HG02759 (cell line): Measurements from ENCODE around the gene PCDH20.
"Not testable (repeated sequence)": the region's sequence is repeated elsewhere in the genome, so short reads cannot be mapped to it uniquely, and the experiment has no call there.

Experiments used
- ATAC-seq: cut with Tn5 transposase; IDR thresholded peaks from one replicate; pipeline ENCODE4 v1.9.1; 2021; ENCODE audit warnings: mild to moderate bottlenecking, moderate library complexity; ENCODE audit not compliant: unreplicated experiment

PCDH20 gene, protein sequence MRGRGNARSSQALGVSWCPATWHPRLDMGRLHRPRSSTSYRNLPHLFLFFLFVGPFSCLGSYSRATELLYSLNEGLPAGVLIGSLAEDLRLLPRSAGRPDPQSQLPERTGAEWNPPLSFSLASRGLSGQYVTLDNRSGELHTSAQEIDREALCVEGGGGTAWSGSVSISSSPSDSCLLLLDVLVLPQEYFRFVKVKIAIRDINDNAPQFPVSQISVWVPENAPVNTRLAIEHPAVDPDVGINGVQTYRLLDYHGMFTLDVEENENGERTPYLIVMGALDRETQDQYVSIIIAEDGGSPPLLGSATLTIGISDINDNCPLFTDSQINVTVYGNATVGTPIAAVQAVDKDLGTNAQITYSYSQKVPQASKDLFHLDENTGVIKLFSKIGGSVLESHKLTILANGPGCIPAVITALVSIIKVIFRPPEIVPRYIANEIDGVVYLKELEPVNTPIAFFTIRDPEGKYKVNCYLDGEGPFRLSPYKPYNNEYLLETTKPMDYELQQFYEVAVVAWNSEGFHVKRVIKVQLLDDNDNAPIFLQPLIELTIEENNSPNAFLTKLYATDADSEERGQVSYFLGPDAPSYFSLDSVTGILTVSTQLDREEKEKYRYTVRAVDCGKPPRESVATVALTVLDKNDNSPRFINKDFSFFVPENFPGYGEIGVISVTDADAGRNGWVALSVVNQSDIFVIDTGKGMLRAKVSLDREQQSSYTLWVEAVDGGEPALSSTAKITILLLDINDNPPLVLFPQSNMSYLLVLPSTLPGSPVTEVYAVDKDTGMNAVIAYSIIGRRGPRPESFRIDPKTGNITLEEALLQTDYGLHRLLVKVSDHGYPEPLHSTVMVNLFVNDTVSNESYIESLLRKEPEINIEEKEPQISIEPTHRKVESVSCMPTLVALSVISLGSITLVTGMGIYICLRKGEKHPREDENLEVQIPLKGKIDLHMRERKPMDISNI

GRCh38 chr13:61415749-61416148 is at the start of gene PCDH20:
Gene PCDH20, minus strand, starts transcription at chr13:61415849. Its CDS starts 691 bp downstream, at chr13:61415158.
- ATAC-seq, result no peak

- no peak for ATAC-seq
Observed at GRCh38 chr13:61463024-61463423, 47.4 kb upstream of the PCDH20 start.

DNA sequence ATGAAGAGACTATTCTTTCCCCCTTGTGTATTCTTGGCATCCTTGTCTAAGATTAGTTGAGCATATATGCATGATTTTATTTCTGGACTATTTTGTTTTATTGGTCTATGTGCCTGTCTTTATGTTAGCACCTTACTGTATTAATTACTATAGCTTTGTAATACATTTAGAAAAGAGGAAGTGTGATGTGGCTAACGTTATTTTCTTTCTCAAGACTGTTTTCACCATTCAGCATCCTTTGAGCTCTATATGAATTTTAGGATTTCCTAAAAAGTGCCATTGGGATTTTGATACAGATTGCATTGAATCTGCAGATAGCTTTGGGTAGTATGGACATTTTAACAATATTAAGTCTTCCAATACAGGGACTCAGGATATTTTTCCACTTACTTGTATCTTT is 37.5 kb upstream of the PCDH20 start:
- no peak for ATAC-seq

DNA sequence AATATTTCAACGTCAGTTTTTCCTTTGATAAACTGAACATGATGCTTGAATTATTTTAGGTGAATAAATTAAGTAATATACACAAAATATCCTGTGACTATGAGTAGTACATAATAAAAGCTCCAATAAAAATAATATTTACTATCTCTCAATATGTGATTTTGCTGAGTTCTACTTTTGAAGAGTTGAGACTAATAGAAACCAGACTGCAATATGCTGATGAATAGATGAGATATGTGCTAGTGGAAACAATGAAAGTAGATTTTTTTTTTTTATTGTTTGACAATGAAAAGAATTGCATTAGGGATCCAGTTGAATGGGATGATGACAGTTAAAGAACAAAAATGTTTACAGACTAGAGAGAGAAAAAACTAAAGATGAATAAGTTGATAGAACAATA is 16.4 kb upstream of the PCDH20 start:
- ATAC-seq, result no peak

GRCh38 chr13:61423915-61424314 is 8.3 kb upstream of the PCDH20 start:
- ATAC-seq, result no peak

- no peak for ATAC-seq
Observed at GRCh38 chr13:61417086-61417570, 1.5 kb upstream of the PCDH20 start.

GRCh38 chr13:61415058-61415721 is 459 bp downstream of the PCDH20 start:
- ATAC-seq, result no peak

DNA sequence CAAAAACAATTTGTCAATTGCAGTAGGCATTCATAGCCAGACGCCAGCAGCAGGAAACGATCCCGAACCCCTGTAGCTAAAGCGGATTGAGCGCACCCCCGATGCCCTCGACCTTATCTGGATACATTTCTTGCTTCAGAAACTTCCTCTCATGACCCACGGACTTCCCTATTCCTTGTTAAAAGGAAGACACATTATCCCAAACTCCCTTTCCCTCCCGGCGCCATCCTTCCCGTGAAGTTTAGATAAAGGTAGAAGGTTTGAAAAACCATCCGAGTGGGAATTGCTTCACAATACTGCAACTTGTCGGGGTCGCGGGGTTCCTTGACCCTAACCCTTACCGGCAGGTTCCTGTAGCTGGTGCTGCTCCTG is 977 bp downstream of the PCDH20 start:
- no peak for ATAC-seq

DNA sequence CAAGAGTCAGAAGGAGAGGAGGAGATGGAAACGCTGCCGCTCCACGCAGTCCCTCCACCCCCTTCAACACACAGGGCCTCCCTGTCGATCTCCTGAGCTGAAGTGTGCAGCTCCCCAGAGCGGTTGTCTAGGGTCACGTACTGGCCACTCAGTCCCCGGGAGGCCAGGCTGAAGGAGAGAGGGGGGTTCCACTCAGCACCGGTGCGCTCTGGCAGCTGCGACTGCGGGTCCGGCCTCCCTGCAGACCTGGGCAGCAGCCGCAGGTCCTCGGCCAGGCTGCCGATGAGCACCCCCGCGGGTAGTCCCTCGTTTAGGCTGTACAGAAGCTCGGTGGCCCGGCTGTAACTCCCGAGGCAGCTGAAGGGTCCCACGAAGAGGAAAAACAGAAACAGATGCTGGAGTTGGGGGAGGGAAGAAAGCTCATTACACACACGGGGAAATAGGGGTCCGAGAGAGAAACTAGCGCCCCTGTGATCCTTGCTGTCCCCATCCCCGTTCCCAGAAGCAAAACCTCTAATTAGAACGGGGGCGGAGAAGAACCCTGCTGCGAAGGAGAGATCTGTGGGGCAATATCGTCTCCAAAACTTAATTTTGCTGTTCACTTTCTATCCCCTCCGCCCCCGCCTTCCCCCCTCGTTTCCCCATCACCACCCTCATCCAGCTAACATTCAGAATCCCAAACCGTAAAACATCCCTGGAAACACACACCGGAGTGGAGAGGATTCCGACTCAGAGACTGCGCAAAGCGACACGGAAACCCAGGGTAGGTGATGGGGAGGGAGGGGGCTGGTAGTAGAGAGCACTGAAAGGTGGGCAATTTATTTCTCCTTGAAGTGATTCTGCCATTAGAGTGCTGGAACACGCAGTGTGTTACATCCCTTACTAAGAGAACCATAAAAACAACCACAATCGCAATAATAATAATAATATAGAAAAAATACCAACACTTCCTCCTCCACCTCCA is 1.8 kb downstream of the PCDH20 start:
- no peak for ATAC-seq

- no peak for ATAC-seq
Observed at GRCh38 chr13:61410669-61411297, 4.9 kb downstream of the PCDH20 start.

DNA sequence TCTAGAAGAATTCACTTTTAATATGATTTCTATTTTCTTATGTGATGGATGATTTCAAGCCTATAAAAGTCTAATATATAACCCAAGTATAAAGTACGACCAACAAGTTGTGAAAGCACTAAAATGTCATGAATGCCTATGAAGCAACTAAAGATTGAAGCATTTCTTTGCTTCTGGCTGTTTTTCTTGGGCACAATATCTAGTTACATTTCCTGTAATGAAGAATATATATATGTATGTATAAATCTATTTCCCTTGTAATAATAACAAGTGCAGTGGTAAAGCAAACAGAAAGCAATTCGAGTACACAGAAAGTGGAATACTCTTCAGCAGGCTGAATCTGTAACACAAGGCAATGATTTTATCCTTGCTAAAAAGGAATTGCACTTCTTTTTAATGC is 5.4 kb downstream of the PCDH20 start:
- no peak for ATAC-seq

DNA sequence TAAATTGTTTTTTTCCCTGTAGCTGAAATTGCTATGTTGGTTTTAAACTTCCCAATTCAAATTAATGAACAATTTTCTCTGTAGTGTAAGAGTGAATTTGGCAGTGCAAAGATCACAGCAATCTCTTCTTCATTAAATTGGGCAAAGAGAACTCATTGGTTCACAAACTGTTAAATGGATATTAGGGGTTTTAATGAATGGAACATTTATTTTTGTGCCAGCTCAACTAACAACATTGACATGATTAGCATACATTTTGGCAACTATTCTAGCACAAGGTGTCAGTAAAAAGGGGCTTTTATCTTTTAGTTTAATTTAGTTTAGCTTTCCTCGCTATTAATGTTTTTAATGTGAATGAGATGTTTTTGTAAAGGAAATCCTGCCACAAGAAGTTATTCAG is 7.1 kb downstream of the PCDH20 start:
- ATAC-seq, result no peak

DNA sequence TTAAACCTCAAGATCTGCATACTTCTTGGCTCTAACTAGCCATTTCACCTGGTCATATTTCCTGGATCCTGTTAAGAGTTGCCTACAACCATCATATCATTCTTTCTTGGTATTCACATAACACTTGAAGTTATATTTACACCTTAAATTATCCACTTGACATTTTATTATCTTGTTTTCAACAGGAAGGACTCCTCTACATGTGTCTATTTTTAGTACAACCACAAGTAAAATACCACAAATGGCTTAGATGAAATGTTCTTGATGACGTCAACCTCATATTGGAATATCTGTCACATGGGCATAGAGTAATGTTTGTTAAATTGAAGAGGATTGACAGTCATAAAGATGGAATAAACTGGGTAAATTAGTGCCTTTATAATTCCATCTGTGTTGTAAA is 9.4 kb downstream of the PCDH20 start:
- no peak for ATAC-seq

DNA sequence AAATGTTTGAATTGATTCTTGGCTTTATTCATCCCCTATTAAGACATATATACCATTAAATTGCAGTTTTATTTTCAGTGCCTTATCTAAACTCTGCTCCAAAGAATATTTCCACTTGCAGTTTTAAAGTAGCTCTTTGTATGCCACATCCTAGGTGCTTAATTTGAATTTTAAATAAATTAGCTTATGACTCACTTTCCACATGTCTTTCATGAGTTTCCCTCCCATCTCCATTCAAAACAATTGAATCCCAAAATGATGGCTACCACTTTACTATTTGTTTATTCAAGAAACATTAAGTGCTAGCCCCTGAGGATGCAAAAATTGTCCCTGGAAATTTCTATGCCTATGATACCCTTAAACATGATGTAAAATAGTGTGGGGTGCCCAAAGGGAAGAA is 19.5 kb downstream of the PCDH20 start:
- ATAC-seq, result no peak

GRCh38 chr13:61391426-61391825 is 24.2 kb downstream of the PCDH20 start:
- ATAC-seq, result no peak

- ATAC-seq, result no peak
Observed at GRCh38 chr13:61387694-61388093, 28.0 kb downstream of the PCDH20 start.

- ATAC-seq, result no peak
Observed at GRCh38 chr13:61383111-61383510, 32.5 kb downstream of the PCDH20 start.

GRCh38 chr13:61370520-61370919 is 45.1 kb downstream of the PCDH20 start:
- ATAC-seq, result no peak

GRCh38 chr13:61364690-61365089 is 51.0 kb downstream of the PCDH20 start:
- ATAC-seq, result not testable (repeated sequence)

GRCh38 chr13:61362522-61362921 is 53.1 kb downstream of the PCDH20 start:
- ATAC-seq, result no peak
